Gastrocnemius medialis (tissue), 4 donors: Measurements from ENCODE around the gene BAZ2B.

Experiments
- POLR2A ChIP-seq, 2 donors: fragments of 450-650 bp; IDR thresholded peaks; one replicate each; pipeline ENCODE4 v1.6.1; 2017; ENCODE audit warnings: antibody characterized with exemption in 2 of 2, mild to moderate bottlenecking in 2 of 2, moderate library complexity in 2 of 2
- TF ChIP-seq, protein P1 (sequence below), 5 experiments: fragments of 450-650 bp in 3 of 5; fragments of 200-600 bp in 2 of 5; sonication (generic) in 2 of 5; IDR thresholded peaks in 4 of 5; conservative IDR thresholded peaks in 1 of 5; 1 replicate in 4 of 5; 2 replicates in 1 of 5; pipeline ENCODE4 v1.5.1; 2016 to 2019; ENCODE audit warnings: antibody characterized with exemption in 5 of 5, mild to moderate bottlenecking in 3 of 5, moderate library complexity in 3 of 5

DNA sequence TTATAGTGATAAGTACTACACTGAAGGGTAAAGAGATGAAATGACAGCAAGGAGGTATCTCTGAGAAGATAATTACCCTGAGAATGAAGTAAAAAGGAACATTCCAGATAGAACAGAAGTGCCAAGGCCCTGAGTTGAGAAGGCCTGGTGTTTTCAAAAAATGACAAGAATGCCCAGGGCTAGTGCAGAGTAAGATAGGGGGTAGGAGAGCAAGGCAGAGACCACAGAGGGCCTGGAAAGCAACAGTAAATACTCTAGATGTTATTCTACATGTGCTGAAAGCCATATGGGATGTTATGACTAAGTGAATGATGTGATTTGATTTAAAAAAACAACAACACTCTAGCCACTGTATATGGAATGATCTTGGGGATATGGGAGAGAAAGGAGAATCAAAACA lies 52.3 kb downstream of the BAZ2B start:
- TF ChIP-seq POLR2A (IDR thresholded peaks at IDR 0.05): no peak
- TF ChIP-seq, protein P1, sequence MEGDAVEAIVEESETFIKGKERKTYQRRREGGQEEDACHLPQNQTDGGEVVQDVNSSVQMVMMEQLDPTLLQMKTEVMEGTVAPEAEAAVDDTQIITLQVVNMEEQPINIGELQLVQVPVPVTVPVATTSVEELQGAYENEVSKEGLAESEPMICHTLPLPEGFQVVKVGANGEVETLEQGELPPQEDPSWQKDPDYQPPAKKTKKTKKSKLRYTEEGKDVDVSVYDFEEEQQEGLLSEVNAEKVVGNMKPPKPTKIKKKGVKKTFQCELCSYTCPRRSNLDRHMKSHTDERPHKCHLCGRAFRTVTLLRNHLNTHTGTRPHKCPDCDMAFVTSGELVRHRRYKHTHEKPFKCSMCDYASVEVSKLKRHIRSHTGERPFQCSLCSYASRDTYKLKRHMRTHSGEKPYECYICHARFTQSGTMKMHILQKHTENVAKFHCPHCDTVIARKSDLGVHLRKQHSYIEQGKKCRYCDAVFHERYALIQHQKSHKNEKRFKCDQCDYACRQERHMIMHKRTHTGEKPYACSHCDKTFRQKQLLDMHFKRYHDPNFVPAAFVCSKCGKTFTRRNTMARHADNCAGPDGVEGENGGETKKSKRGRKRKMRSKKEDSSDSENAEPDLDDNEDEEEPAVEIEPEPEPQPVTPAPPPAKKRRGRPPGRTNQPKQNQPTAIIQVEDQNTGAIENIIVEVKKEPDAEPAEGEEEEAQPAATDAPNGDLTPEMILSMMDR (IDR thresholded peaks at IDR 0.05 in 4 of 5, conservative IDR thresholded peaks at IDR 0.05 in 1 of 5): no peak
